ENCODE measurements around the gene CDK14.

Gene CDK14

GRCh38 chr7:90777886-90778285 is 181.8 kb downstream of the CDK14 start:
- Histone ChIP-seq H3K23ac (ENCODE audit: low read length) (no peak overlapping the region), H3K4me2 (ENCODE audit: low read length) (no peak overlapping the region), H3K14ac (ENCODE audit: low read length) (no peak overlapping the region), H4K12ac (ENCODE audit: low read depth, low read length) (no peak overlapping the region), H3K4me3 (ENCODE audit: low read depth, low read length) (no peak overlapping the region), H3K36me3 (ENCODE audit: control insufficient read depth in 1 of 2, insufficient read depth in 2 of 2, low read length in 2 of 2) (no peaks in the 10 kb centered on the region), H2BK12ac (ENCODE audit: low read length) (no peak overlapping the region), H2AFZ (ENCODE audit: insufficient read depth, low read length, poor library complexity) (no peak overlapping the region), H3K9ac (ENCODE audit: low read length) (no peak overlapping the region), H3K18ac (ENCODE audit: low read length) (no peak overlapping the region), H3K27ac (ENCODE audit: low read depth, low read length) (no peak overlapping the region), H3K79me2 (ENCODE audit: control insufficient read depth, insufficient read depth, low read length, poor library complexity) (no peaks in the 10 kb centered on the region), H3K79me1 (ENCODE audit: low read length) (no peaks in the 10 kb centered on the region), H3K4me1 (ENCODE audit: control insufficient read depth in 1 of 2, insufficient read depth in 2 of 2, low read length in 2 of 2) (no peaks in the 10 kb centered on the region), H2BK120ac (ENCODE audit: insufficient read depth, low read length, poor library complexity) (no peak overlapping the region), H4K8ac (ENCODE audit: low read depth, low read length) (no peak overlapping the region), H3K27me3 (ENCODE audit: insufficient read depth, low read length) (no peaks in the 10 kb centered on the region), H2BK5ac (ENCODE audit: low read depth, low read length, poor library complexity) (no peak overlapping the region), H3K9me3 (ENCODE audit: insufficient read depth, low read depth, low read length) (no peaks in the 10 kb centered on the region), H3K4ac (ENCODE audit: low read depth, low read length) (no peak overlapping the region), H4K91ac (ENCODE audit: low read depth, low read length) (no peak overlapping the region), H2AK5ac (ENCODE audit: low read length) (no peak overlapping the region)
- no peak for DNase-seq

GRCh38 chr7:90788052-90788451 is 191.9 kb downstream of the CDK14 start:
- Histone ChIP-seq H3K27ac (ENCODE audit: low read depth, low read length) (no peak overlapping the region), H2AK5ac (ENCODE audit: low read length) (no peak overlapping the region), H3K14ac (ENCODE audit: low read length) (no peak overlapping the region), H3K4me1 (ENCODE audit: control insufficient read depth in 1 of 2, insufficient read depth in 2 of 2, low read length in 2 of 2) (no peaks in the 10 kb centered on the region), H3K23ac (ENCODE audit: low read length) (no peak overlapping the region), H2BK12ac (ENCODE audit: low read length) (no peak overlapping the region), H2AFZ (ENCODE audit: insufficient read depth, low read length, poor library complexity) (no peak overlapping the region), H4K91ac (ENCODE audit: low read depth, low read length) (no peak overlapping the region), H3K9ac (ENCODE audit: low read length) (no peak overlapping the region), H3K4ac (ENCODE audit: low read depth, low read length) (no peak overlapping the region), H3K4me3 (ENCODE audit: low read depth, low read length) (no peak overlapping the region), H3K4me2 (ENCODE audit: low read length) (no peak overlapping the region), H3K79me2 (ENCODE audit: control insufficient read depth, insufficient read depth, low read length, poor library complexity) (no peaks in the 10 kb centered on the region), H2BK120ac (ENCODE audit: insufficient read depth, low read length, poor library complexity) (no peak overlapping the region), H3K9me3 (ENCODE audit: insufficient read depth, low read depth, low read length) (no peaks in the 10 kb centered on the region), H3K18ac (ENCODE audit: low read length) (no peak overlapping the region), H3K79me1 (ENCODE audit: low read length) (no peaks in the 10 kb centered on the region), H3K36me3 (ENCODE audit: control insufficient read depth in 1 of 2, insufficient read depth in 2 of 2, low read length in 2 of 2) (no peaks in the 10 kb centered on the region), H4K12ac (ENCODE audit: low read depth, low read length) (no peak overlapping the region), H2BK5ac (ENCODE audit: low read depth, low read length, poor library complexity) (no peak overlapping the region), H4K8ac (ENCODE audit: low read depth, low read length) (no peak overlapping the region), H3K27me3 (ENCODE audit: insufficient read depth, low read length) (no peaks in the 10 kb centered on the region)
- no peak for DNase-seq
- WGBS (ENCODE audit: extremely low coverage, insufficient coverage, insufficient read length) = 100% methylated on average over 2 of the region's 4 CpGs

GRCh38 chr7:90789736-90790306 is 193.7 kb downstream of the CDK14 start:
- H4K12ac ChIP-seq (ENCODE audit: low read depth, low read length) = no peak overlapping the region
- DNase-seq = no peak
- H3K79me1 ChIP-seq (ENCODE audit: low read length) = no peaks in the 10 kb centered on the region
- no peak overlapping the region for H3K4me3 ChIP-seq (ENCODE audit: low read depth, low read length)
- no CpG with 5 or more reads among the region's 1 CpG for WGBS (ENCODE audit: extremely low coverage, insufficient coverage, insufficient read length)
- no peak overlapping the region for H2AK5ac ChIP-seq (ENCODE audit: low read length)
- no peak overlapping the region for H3K18ac ChIP-seq (ENCODE audit: low read length)
- no peak overlapping the region for H4K8ac ChIP-seq (ENCODE audit: low read depth, low read length)
- H3K79me2 ChIP-seq (ENCODE audit: control insufficient read depth, insufficient read depth, low read length, poor library complexity) = no peaks in the 10 kb centered on the region
- H3K27me3 ChIP-seq (ENCODE audit: insufficient read depth, low read length) = no peaks in the 10 kb centered on the region
- no peak overlapping the region for H2AFZ ChIP-seq (ENCODE audit: insufficient read depth, low read length, poor library complexity)
- H2BK12ac ChIP-seq (ENCODE audit: low read length) = no peak overlapping the region
- H3K9me3 ChIP-seq (ENCODE audit: insufficient read depth, low read depth, low read length) = no peaks in the 10 kb centered on the region
- H2BK5ac ChIP-seq (ENCODE audit: low read depth, low read length, poor library complexity) = no peak overlapping the region
- no peak overlapping the region for H3K4ac ChIP-seq (ENCODE audit: low read depth, low read length)
- no peak overlapping the region for H3K23ac ChIP-seq (ENCODE audit: low read length)
- no peak overlapping the region for H3K14ac ChIP-seq (ENCODE audit: low read length)
- no peaks in the 10 kb centered on the region for H3K36me3 ChIP-seq (ENCODE audit: control insufficient read depth in 1 of 2, insufficient read depth in 2 of 2, low read length in 2 of 2)
- no peak overlapping the region for H3K27ac ChIP-seq (ENCODE audit: low read depth, low read length)
- H4K91ac ChIP-seq (ENCODE audit: low read depth, low read length) = no peak overlapping the region
- no peaks in the 10 kb centered on the region for H3K4me1 ChIP-seq (ENCODE audit: control insufficient read depth in 1 of 2, insufficient read depth in 2 of 2, low read length in 2 of 2)
- no peak overlapping the region for H2BK120ac ChIP-seq (ENCODE audit: insufficient read depth, low read length, poor library complexity)
- no peak overlapping the region for H3K4me2 ChIP-seq (ENCODE audit: low read length)
- H3K9ac ChIP-seq (ENCODE audit: low read length) = no peak overlapping the region

GRCh38 chr7:90791596-90791995 is 195.5 kb downstream of the CDK14 start:
- Histone ChIP-seq H3K18ac (ENCODE audit: low read length) (no peak overlapping the region), H3K14ac (ENCODE audit: low read length) (no peak overlapping the region), H4K91ac (ENCODE audit: low read depth, low read length) (no peak overlapping the region), H3K79me2 (ENCODE audit: control insufficient read depth, insufficient read depth, low read length, poor library complexity) (no peaks in the 10 kb centered on the region), H3K9me3 (ENCODE audit: insufficient read depth, low read depth, low read length) (no peaks in the 10 kb centered on the region), H3K9ac (ENCODE audit: low read length) (no peak overlapping the region), H2BK12ac (ENCODE audit: low read length) (no peak overlapping the region), H3K4me1 (ENCODE audit: control insufficient read depth in 1 of 2, insufficient read depth in 2 of 2, low read length in 2 of 2) (no peaks in the 10 kb centered on the region), H2AK5ac (ENCODE audit: low read length) (no peak overlapping the region), H3K4ac (ENCODE audit: low read depth, low read length) (no peak overlapping the region), H3K4me3 (ENCODE audit: low read depth, low read length) (no peak overlapping the region), H4K12ac (ENCODE audit: low read depth, low read length) (no peak overlapping the region), H3K4me2 (ENCODE audit: low read length) (no peak overlapping the region), H2AFZ (ENCODE audit: insufficient read depth, low read length, poor library complexity) (no peak overlapping the region), H3K36me3 (ENCODE audit: control insufficient read depth in 1 of 2, insufficient read depth in 2 of 2, low read length in 2 of 2) (no peaks in the 10 kb centered on the region), H3K27me3 (ENCODE audit: insufficient read depth, low read length) (no peaks in the 10 kb centered on the region), H2BK5ac (ENCODE audit: low read depth, low read length, poor library complexity) (no peak overlapping the region), H4K8ac (ENCODE audit: low read depth, low read length) (no peak overlapping the region), H3K27ac (ENCODE audit: low read depth, low read length) (no peak overlapping the region), H2BK120ac (ENCODE audit: insufficient read depth, low read length, poor library complexity) (no peak overlapping the region), H3K79me1 (ENCODE audit: low read length) (no peaks in the 10 kb centered on the region), H3K23ac (ENCODE audit: low read length) (no peak overlapping the region)
- no peak for DNase-seq
- WGBS (ENCODE audit: extremely low coverage, insufficient coverage, insufficient read length) = no CpG with 5 or more reads among the region's 3 CpGs
